IPS DF 4.7 (cell line): ENCODE results near the gene AKR1C4.
A peak's percentile ranks its signal among the peaks of the same experiment; 100 is the strongest.
"Not testable (repeated sequence)": the region's sequence is repeated elsewhere in the genome, so short reads cannot be mapped to it uniquely, and the experiment has no call there.

ENCODE experiments used
- DNase-seq: peaks from one replicate; pipeline ENCODE4 v3.0.0-alpha.2; 2013; ENCODE audit warnings: low spot score; ENCODE audit errors: extremely low read depth

Gene AKR1C4

DNA sequence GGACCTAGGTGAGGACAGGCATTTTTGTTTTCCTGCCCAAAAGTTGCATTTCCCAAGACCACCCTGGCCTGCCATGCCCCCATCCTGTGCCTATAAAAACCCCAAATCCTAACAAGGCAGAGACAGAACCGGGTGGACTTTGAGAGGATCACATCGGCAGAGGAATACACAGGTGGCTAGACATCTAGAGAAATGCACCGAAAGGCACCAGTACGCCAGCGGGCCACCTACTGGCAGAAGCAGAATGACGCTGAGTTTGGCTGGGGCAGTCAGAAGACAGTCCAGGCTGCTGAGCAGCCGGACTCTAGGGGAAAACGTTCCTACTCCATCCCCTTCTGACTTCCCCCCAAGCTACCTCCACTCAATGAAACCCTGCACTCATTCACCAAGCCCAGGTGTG is 2.8 kb downstream of the AKR1C4 start:
- peak; percentile 7 for DNase-seq

DNA sequence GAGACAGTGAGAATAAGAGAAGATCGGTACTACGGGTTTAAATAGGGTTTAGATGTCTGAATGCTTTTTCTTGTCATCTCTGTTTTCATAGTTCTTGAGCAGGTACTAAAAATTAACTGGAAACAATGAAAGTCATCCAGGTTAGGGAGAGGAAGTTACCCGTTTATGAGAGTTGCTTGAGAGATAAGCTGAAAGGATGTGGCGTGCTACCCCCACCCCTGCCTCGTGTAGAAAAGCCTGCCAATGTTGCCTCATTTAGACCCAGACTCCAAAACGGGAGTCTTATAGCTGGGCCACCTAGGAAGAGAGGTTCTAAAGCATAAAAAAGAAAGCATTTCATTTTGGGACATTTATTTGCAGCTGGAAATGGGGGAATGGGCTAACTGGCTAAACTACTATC is 10.2 kb downstream of the AKR1C4 start:
- no peak for DNase-seq

DNA sequence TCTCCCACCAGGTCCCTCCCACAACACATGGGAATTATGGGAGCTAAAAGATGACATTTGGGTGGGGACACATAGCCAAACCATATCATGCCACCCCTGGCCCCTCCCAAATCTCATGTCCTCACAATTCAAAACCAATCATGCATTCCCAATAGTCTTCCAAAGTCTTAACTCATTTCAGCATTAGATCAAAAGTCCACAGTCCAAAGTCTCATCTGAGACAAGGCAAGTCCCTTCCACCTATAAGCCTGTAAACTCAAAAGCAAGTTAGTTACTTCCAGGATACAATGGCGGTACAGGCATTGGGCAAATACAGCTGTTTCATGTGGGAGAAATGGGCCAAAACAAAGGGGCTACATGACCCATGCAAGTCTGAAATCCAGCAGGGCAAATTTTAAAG is 13.1 kb downstream of the AKR1C4 start:
- DNase-seq, result not testable (repeated sequence)

DNA sequence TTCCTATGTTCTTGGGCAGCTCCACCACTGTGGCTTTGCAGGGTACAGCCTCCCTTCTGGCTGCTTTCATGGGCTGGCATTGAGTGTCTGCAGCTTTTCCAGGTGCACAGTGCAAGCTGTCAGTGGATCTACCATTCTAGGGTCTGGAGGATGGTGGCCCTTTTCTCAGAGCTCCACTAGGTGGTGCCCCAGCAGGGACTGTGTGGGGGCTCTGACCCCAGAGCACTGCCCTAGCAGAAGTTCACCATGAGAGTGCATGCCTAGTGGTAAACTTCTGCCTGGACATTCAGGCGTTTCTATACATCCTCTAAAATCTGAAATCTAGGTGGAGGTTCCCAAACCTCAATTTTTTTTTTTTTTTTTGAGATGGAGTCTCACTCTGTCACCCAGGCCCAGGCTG is 13.6 kb downstream of the AKR1C4 start:
- DNase-seq, result not testable (repeated sequence)

GRCh38 chr10:5211696-5212536 is 15.3 kb downstream of the AKR1C4 start:
- DNase-seq, result no peak

GRCh38 chr10:5216801-5217200 is 20.2 kb downstream of the AKR1C4 start:
- no peak for DNase-seq

- DNase-seq, result no peak
Observed at GRCh38 chr10:5219262-5219661, 22.6 kb downstream of the AKR1C4 start.

- not testable (repeated sequence) for DNase-seq
Observed at GRCh38 chr10:5222942-5223341, 26.3 kb downstream of the AKR1C4 start.

GRCh38 chr10:5229019-5229418 is 32.4 kb downstream of the AKR1C4 start:
- DNase-seq, result no peak

GRCh38 chr10:5233324-5233723 is 36.7 kb downstream of the AKR1C4 start:
- DNase-seq, result no peak

- no peak for DNase-seq
Observed at GRCh38 chr10:5234106-5234860, 37.6 kb downstream of the AKR1C4 start.

DNA sequence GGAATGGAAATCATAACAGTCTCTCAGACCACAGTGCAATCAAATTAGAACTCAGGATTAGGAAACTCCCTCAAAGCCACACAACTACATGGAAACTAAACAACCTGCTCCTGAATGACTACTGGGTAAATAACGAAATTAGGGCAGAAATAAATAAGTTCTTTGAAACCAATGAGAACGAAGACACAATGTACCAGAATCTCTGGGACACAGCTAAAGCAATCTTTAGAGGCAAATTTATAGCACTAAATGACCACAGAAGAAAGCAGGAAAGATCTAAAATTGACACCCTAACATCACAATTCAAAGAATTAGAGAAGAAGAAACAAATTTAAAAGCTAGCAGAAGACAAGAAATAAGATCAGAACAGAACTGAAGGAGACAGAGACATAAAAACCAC is 40.9 kb downstream of the AKR1C4 start:
- DNase-seq, result not testable (repeated sequence)

- no peak for DNase-seq
Observed at GRCh38 chr10:5242585-5242984, 45.9 kb downstream of the AKR1C4 start.

- no peak for DNase-seq
Observed at GRCh38 chr10:5243521-5243987, 46.9 kb downstream of the AKR1C4 start.

- DNase-seq, result peak; percentile 19
Observed at GRCh38 chr10:5252177-5253037, 55.8 kb downstream of the AKR1C4 start.

DNA sequence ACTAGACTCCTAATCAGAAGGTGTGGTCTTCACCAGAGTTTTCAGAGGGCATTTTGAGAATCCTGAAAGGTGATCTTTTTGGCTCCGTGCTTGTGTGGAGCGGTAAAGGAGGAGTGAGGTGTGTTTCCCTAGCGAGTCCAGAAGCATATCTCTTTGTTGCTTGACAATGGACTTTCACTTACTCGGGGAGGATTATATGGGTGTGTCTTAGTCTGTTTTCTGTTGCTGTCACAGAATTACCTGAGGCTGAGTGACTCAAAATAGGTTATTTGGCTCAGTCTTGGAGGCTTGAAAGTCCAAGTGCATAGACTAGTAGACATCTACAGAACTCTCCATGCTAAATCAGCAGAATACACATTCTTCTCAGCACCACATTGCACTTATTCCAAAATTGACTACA is 57.9 kb downstream of the AKR1C4 start:
- DNase-seq, result no peak

GRCh38 chr10:5257768-5258167 is 61.1 kb downstream of the AKR1C4 start:
- DNase-seq, result not testable (repeated sequence)

DNA sequence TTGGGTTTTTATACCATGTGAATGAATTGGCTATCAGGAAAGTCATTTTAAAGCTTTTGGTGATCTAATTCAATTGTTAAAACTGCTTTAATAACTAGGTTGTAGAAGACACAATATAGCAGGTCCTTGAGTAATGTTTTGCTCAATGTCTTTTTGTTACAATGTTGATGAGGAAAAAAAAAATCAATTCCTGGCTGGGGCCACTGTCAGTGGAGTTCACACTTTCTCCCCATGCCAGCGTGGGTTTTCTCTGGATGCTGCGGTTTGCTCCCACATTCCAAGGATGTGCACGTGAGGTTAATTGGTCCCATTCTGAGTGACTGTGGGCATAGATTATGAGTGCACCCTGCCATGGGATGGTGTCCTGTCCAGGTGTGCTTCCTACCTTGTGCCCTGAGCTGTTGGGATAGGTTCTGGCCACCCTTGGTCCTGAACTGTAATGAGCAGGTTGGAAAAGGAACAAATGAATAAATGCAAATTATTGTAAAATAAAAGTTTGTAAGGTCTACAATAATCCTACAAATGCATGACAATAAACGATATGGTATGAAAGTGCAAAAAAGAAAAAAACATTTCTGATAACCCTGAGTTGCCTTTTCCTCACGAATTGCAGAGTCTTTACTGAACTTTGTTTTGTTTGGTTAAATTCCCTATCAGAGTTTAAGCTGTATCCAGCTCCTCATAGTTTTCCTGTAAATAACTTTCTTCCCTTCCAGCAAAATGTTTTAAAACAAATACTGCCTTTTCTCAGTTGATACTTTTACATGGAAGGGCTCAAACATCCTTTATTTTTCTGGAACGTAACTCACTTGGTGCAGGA is 62.7 kb downstream of the AKR1C4 start:
- DNase-seq, result no peak

- DNase-seq, result no peak
Observed at GRCh38 chr10:5259952-5260578, 63.4 kb downstream of the AKR1C4 start.

DNA sequence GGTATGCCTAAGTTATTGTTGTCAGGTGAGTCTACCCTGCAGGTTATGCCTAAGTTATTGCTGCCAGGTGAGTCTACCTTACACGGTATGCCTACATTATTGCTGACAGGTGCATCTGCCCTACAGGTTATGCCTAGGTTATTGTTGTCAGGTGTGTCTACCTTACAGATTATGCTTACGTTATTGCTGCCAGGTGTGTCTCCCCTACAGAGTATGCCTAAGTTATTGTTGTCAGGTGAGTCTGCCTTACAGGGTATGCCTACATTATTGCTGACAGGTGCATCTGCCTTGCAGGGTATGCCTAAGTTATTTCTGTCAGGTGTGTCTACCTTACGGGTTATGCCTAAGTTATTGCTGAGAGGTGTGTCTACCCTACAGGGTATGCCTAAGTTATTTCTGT is 64.2 kb downstream of the AKR1C4 start:
- DNase-seq, result no peak
